NCI-H1930 (cell line): ENCODE measurements around the gene CRTAC1.

Experiments
- DNase-seq, 2 experiments: peaks; one replicate each; lab custom pipeline; 2025; lab: John Stamatoyannopoulos, UW

CRTAC1 gene

DNA sequence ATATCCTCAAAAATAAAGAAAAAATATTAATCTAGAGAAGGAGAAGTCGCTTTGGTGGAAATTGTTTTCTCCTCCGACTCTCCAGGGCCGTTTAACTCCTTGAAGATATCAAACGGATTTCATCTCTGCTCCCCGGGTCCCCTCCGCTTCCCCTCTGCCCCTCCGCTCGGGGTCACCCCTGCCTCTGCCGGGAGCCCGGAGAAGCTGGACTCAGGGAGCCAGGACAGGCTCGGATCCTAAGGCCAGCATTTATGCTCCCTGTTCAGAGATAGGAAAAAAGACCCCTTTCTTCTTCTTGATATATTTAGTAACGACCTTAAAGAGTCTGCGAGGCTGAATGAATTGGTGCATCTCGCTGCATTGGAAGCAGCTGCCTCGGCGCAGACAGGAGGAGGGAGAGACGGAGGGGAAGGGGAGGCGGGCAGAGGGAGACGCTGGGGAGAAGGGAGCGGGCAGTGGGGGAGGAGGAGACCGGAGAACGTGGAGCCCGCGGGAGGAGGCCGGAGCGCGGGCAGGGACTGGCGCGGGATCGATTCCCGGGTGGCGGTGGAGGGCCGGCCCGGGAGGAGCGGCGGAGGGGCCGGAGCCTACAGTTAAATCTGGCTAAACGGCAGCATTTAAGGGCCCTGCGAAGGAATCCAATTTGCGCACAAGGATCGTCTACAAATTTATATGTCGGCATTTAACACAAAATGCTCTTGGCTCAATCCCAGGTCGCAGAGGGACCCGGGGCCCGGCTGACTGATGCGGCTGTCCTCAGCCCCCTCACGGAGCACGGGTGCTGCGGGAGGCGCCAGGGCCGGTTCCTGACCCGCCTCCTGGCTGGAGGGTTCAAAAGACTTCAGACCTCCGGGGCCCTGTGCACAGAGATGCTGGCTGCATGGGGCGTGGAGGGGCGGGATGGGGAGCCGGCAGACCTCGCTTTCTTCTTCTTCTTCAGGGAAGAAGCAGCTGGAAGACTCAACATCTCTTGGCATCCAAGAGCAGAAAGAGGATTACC is 55.6 kb downstream of the CRTAC1 start:
- DNase-seq = no peak

DNA sequence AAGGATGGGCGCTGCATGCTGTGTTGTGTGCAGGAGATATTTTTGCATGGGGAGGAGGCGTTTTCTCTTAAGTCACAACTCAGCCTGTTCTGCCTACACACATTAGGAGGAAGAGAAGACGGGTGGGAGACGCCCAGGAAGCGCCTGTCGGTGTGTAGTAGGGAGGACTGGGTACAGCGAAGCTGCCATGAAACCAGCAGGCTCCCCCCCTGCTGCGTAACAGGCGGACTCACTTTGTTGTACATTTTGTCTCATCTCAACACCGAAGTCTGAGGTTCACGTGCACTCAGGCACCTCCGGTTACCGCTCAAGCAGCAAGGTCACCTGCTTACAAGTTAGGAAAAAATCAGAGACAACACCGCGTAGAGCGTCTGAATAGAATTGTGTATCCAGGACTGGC is 56.3 kb downstream of the CRTAC1 start:
- no peak for DNase-seq

DNA sequence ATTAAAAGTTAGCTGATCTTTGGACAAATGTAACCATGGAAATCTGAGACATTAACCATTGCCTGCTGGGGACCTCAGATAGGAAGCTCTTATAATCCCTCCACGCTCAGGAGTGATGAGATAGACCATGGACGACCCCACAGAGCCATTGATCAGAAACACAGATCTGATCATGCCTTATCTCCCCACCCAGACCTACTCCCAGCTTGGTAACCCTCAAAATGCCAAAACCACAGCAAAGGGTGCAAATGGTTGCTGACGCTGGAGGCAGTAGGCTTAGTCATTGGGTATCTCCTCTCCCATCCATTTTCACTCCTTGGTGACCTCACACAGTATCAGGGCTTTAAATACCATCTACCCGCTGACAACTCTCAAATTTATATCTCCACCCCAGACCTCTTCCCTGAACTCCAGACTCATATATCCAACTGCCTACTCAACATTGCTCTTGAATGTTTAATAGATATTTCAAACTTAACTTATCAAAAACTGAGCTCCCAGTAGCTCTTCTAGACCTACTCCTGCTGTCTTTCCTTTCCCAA is 60.8 kb downstream of the CRTAC1 start:
- DNase-seq = no peak

DNA sequence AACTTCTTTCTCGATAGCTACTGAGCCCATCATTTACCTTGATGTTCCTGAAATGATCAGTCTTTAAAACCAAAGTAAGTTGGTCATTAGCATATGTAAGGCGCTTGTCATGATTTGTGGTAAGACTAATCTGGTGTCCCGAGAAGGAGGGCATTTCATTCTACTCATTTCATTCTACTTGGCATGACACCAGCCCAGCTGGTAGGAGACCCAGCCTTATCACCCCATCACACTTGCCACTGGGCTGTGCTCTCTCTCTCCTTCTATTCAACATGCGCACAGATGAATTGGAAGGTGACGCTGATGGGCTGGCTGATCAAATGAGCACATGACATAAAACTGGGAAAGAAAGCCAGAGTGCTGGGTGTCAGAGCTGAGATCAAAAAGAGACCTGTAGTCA is 65.7 kb downstream of the CRTAC1 start:
- no peak for DNase-seq

DNA sequence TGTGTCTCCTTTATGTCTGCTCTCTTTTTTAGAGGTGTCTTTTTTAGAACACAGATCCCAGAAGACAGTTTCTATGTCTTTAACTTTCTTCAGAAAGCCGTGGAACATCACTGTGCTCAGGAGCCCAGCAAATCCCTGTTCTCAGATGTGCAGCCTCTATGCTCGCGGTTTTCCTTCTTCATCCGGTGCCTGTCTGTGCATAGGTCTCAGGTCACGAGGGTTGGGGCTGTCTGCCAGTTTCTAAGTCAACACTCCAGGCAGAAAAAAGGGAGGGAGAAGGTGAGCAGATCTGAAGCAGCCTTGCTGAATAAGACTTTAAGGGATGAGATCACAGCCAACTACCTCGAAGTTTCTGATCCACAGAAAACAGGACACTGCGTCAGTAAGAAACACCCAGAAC is 68.5 kb downstream of the CRTAC1 start:
- DNase-seq = no peak

DNA sequence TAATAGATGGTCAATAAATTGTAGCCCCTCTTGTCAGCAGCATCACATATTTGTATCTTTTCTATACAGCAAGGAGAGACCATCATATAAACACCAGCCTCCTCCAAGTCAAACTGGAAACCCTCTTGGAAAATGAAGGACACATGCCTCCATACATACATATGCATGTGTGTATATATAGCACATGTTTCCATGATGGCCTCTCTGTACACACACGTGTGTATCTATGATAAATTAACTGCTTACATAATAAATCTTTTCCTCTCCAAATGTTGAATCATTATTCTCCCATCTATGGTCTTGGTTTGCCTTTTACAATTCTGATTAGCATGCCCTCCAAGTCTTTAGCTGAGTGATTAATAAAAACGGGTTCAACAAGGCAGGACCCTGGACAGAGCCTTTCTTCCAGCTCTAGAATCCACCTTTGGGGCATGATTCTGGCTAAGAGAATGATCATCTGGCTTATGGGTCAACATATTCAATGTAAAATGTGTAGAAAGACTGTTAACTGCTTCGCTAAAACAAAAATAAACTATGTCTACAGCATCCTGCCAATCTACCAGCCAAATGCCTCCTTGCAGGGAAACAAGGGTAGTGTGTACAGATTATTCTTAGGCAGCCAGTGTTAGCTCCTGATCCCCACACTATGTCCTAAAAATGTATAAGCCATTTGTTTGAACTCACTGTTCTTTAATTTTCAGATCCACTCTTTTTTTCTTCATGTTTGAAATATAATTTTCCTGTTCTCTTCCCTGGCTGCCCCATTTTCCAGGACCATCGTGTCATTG is 70.0 kb downstream of the CRTAC1 start:
- no peak for DNase-seq

DNA sequence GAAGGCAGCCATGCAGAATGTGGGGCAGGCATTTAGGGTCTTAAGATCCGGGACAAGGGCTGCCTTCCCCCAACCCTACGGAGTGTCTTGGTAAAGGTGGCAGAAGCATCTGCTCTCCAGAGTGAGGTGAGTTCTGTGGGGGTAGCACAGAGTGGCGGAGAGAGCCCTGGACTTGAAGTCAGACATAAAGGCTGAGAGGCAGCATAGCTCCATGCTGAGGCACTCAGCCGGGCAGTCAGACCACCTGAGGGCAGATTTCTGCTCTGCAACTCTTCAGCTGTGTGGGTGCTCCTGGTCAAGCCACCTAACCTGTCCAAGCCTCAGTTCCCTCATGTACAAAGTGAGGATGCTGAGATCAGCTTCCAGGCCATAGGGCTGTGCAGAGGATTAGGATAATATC is 81.0 kb downstream of the CRTAC1 start:
- no peak for DNase-seq

DNA sequence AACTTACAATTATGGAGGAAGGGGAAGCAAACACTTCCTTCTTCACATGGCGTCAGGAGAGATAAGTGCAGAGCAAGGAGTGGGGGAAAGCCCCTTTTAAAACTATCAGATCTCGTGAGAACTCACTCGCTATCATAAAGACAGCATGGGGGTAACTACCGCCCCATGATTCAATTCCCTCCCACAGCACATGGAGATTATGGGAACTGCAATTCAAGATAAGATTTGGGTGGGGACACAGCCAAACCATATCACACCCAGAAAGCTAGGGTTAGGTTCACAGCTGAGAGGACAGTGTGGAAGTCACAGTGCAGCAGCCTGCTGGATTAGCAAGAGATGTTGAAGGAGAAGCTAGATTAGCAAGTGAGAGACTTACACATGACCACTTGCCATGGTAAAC is 81.6 kb downstream of the CRTAC1 start:
- DNase-seq = no peak

DNA sequence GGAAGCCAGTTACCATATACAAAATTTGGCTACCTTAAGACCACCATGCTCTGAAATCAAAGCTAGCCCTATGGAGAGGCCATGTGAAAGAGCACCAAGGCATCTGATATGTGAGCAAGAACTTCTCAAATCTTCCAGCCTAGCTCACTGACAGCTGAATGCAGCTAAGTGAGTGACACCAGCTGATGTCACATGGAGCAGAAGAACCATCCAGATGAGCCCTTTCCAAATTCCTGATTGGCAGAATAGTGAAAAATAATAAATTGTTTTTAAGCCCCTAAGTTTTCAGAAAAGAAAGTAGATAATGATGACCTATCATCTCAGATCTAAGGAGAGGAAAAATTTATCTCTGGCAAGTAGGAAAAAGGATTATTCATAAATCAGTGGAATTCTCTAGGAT is 85.6 kb downstream of the CRTAC1 start:
- no peak for DNase-seq

DNA sequence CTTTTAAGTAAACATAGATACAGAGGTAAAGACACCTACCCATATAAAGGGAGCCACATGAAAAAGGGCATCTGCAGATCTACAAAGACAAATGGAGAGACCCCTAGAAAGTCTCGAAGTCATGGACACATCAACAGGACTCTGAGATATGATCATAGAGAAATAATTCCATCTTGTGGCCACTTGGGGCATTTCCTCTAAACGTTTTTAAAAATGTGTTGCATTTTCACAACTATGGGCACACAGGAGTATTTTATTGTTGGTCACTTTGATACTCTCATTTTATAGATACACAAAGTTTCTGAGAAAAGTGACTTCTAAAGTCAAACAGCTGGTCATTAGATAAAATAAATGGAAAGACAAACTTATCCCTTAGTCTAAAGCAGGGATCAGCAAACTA is 87.1 kb downstream of the CRTAC1 start:
- no peak for DNase-seq

DNA sequence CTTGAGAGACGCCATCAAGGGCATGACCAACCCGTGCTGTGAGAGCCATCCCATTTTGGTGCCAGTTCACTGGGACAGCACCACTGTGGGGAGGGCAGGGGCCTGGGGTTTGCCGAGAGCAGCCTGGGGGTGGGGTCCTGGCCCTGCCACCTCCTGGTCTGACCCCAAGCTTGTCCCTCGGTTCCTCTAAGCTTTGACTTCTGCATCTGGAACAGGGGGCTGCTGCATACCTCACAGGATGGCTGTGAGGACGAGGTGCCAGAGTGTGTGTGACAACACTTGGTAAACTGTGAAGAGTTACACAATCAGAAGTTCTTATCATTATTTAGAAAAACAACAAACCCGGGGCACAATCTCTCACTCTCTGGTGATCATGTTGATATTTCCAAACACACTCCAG is 89.9 kb downstream of the CRTAC1 start:
- no peak for DNase-seq

DNA sequence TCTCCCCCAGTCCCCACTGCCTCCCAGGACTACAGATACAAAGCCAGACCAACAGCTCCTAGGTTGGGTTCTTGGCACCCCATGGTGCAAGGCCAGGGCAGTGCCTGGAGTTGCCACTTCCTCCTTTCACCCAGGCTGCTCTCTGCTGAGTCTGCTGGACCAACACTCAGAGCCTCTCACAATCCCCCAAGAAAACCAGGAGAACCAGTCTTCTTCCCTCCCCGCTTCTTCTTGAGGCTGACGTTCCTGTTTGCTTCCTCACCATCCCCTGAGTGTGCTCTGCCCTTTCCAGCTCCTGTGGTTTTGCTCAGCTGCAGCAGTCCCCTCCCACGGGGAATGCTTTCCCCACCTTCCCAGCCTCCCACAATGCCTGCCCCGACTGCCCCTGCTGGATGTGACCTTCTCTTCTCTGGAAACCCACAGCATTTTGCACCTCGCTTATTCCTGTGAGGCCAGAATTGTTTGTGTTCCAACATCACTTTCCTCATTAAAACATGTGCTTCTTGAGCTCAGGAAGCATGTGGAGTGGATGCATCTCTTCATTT is 90.9 kb downstream of the CRTAC1 start:
- DNase-seq = no peak

DNA sequence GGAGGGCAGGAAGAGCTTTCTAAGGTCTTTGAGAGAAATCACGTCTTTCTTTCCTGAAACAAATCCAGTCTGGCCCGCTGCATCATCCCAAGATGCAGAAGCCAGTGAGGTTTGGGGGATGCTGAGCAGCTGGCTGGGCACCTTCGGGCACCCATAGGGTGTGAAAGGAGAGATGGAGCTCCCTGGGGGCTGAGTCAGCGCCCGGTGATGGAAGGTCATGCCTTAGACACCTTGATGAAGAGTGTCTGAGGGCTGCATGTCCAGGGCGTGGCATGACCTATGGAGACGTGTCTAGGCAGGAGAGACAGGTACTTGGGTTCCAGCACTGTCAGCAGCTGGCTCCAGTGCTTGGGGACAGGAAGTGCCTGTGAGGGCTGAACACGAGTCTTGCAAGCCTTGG is 92.5 kb downstream of the CRTAC1 start:
- no peak for DNase-seq

DNA sequence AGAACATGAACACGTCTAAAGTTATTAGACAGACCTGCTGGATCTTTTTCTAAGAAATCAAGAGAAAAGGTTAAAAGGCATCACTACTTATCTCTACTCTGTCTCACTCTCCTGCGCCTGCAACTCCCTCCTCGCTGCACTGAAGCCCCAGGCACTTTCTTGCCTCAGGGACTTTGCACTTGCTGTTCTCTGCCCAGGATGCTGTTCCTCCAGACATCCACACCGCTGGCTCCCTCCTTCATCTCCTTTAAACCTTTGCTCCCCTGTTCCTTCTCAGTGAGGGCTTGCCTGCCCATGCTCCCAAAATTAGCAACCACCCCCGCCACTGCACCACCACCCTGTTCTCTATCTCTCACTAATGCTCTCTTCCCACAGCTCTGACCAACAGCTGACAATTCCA is 93.4 kb downstream of the CRTAC1 start:
- no peak for DNase-seq

DNA sequence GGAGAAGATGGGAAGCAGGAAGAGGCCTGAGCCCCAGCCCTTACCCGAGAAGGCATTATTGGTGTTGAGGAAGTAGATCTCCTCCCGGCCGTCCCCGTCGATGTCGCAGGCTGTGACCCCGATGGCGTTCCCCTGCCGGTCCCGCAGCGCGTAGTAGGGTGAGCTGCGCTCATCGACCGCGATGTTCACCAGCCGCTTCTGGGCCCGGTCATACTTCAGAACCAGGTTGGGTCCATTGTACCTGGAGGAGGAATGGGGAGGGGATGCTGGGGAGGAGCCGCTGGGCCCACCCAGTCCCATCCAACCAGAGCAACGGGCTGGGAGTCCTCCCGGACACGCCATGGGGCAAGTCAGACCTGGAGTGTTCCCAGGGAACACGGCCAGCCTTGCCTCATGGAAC is 94.3 kb downstream of the CRTAC1 start:
- DNase-seq = no peak

DNA sequence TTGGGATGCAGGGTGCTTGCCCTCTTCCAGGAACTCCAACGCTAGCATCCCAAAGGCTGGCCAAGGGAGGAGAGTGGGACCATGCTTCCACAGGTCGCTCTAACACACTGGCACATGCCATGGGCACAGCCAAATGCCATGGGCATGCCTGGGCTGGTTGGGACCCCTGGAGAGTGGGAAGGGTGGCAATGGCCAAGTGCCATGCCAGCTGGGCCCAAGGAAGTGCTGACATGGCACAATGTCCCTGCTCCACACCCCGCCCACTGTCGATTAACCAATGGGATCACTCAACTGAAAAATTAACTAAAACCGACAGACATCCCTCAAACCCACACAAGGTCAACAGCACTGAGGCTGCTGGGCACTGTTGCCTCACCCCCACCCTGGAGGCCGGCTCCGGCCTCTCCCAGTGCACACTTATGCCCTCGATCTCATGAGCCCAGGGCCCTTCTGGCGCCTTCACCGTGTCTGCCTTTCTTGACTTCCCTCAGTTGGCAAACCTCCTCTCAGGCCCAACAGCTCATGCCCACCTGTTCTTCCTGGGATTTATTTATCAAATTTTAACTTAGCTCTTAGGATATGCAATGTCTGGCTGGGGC is 97.4 kb downstream of the CRTAC1 start:
- no peak for DNase-seq

DNA sequence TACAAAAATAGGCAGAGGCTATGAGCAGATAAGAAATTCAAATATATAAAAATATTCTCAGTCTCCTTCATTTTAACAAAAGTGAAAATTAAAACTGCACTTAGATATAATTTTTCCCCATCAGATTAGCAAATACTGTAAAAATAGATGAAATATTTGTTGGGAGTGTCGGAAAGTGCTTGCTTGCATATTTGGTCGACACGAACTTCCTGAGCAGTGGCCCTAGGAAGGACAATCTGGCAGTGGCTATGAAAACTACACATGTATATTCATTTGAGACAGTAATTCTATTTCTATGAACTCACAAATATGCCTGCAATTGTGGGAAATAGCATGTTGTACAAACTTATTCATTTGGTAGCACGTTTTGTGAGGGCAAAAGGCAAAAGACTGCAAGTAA is 99.4 kb downstream of the CRTAC1 start:
- DNase-seq = no peak

DNA sequence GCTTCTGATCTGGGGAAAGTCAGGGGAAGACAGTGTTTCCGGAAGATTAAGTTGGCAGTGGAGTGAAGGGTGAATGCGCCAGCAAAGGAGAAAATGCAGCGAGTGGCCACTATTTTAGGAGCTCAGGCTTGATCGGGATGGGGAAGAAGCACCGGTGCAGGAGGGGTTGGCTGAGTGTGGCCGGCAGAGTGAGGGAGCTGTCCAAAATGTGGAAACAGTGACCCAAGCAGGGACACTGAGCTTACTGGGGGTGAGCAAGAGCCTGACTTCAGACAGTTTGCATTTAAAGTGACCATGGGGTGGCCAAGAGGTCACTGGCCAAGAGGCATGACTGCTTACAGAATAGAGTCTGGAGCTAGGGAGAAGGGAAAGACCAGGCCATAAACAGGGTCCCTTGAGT is 101.5 kb downstream of the CRTAC1 start:
- no peak for DNase-seq

DNA sequence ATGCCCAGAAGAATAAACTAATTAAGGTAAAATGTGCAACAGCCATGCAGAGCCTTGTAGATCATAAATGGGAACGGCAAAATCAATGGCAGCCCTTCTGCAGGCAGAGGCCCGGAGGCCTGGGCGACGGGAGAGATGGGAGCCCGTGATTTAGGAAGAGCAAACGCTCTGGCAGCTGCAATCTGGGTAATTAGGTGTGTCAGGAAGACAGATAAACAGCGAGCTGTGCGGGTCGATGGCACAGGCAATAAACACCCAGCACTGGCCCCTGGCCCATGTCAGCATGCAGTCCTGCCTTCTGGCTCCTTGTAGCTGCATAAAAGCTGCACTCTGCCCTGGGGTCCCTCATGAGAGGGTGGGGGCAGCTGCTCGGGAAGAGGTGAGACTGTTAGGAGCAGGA is 102.8 kb downstream of the CRTAC1 start:
- DNase-seq = no peak

DNA sequence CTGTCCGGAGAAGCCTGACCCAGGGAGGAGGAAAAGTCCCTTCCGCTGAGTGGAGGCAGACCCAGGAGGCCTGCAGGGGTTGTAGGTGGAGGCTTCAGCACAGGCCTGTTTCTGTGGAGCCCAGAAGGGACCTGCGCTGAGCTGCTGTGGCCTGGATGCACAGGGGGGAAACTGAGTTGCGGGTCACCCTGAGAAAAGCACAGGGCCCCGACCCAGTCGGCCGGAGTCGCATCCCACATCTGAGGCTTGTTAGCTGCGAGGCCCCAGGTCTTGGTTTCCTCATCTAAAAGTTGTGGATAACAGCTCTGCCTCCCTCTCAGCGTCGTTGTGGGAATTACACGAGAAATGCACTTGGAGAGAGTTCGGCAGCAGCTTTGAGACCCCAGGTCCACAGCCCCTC is 104.4 kb downstream of the CRTAC1 start:
- DNase-seq = no peak

DNA sequence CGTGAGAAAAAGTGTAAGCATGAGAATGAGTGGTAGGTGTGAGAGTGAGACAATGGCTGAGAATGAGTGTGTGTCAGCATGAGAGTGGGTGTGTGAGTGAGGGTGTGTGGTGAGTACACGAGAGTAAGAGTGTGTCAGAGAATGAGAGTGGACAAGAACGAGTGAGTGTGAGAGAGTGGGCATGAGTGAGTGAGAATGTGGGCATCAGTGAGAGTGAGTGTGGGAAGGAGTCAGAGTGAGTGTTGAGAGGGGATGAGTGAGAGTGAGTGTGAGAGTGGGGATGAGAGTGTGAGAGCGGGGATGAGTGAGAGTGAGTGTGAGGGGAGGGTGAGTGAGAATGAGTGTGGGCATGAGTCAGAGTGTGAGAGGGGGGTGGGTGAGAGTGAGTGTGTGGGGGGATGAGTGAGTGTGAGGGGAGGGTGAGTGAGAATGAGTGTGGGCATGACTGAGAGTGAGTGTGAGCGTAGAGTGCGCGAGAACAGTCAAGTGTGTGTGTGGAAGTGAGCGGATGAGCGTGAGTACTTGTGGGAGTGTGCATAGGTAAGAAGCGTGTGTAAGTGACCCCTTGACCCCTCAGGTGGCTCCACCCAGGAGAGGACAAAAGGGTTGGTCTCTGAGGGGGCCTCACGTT is 105.0 kb downstream of the CRTAC1 start:
- DNase-seq = no peak

DNA sequence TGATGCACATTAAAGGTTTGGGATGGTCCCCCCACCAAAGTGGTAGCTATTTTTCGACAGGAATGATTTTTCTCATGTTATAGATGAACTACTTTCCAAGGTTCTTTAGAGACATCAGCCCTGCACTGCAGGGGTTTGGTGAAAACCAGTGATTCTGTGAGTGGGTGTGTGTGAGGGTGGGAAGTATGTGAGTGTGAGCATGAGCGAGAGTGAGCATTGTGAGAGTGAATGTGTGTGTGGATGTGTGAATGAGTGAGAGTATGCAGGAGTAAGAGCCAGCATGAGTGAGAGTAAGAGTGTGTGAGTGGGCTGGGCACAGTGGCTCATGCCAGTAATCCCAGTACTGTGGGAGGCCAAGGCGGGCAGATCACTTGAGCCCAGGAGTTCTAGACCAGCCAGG is 105.7 kb downstream of the CRTAC1 start:
- no peak for DNase-seq
